Keratinocyte (primary cell): ENCODE data around the gene BTN2A1.

Experiments
- EZH2 ChIP-seq: IDR thresholded peaks from one replicate; pipeline ENCODE4 v1.6.1; 2012; ENCODE audit warnings: inconsistent platforms, mild to moderate bottlenecking, low read length, moderate library complexity
- TF ChIP-seq, protein P1 (sequence below), 3 experiments: IDR thresholded peaks in 1 of 3; conservative IDR thresholded peaks in 1 of 3; optimal IDR thresholded peaks in 1 of 3; 2 replicates in 2 of 3; 3 replicates in 1 of 3; pipeline versions ENCODE3 to v1.5.1; 2011; ENCODE audit warnings: low read length in 3 of 3, mild to moderate bottlenecking in 3 of 3, moderate library complexity in 2 of 3, control low read depth in 1 of 3, inconsistent platforms in 1 of 3; ENCODE audit not compliant: insufficient read depth in 2 of 3; ENCODE audit errors: extremely low read depth in 1 of 3

DNA sequence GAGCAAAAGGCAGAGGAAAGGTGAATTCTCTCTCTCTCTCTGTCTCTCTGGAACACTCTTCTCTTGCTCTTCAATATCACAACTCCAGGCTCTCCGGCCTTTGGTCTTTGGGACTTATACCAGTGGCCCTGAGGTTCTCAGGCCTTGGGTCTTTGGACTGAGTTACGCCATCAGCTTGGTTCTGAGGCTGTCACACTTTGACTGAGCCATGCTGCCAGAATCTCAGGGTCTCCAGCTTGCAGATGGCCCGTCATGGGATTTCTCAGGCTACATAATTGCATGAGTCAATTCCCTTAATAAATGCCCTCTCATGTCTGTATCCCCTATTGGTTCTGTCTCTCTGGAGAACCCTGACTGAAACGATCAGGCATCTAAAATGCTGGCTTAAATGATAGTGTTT is 12.9 kb downstream of the BTN2A1 start:
- TF ChIP-seq, protein P1, sequence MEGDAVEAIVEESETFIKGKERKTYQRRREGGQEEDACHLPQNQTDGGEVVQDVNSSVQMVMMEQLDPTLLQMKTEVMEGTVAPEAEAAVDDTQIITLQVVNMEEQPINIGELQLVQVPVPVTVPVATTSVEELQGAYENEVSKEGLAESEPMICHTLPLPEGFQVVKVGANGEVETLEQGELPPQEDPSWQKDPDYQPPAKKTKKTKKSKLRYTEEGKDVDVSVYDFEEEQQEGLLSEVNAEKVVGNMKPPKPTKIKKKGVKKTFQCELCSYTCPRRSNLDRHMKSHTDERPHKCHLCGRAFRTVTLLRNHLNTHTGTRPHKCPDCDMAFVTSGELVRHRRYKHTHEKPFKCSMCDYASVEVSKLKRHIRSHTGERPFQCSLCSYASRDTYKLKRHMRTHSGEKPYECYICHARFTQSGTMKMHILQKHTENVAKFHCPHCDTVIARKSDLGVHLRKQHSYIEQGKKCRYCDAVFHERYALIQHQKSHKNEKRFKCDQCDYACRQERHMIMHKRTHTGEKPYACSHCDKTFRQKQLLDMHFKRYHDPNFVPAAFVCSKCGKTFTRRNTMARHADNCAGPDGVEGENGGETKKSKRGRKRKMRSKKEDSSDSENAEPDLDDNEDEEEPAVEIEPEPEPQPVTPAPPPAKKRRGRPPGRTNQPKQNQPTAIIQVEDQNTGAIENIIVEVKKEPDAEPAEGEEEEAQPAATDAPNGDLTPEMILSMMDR (optimal IDR thresholded peaks at IDR 0.05 in 1 of 3, IDR thresholded peaks at IDR 0.05 in 1 of 3, conservative IDR thresholded peaks at IDR 0.05 in 1 of 3; ENCODE audit: extremely low read depth in 1 of 3, insufficient read depth in 2 of 3, low read length in 3 of 3): no peak
- no peak for TF ChIP-seq EZH2
